GM10266 (cell line): ENCODE results near the gene SSX4B.
"Not testable (repeated sequence)": the region's sequence is repeated elsewhere in the genome, so short reads cannot be mapped to it uniquely, and the experiment has no call there.

ENCODE experiments used
- DNase-seq: peaks from one replicate; pipeline ENCODE4 v3.0.0; 2012; ENCODE audit errors: extremely low spot score
- TF ChIP-seq, protein P1 (sequence below): IDR thresholded peaks from 2 replicates; pipeline ENCODE4 v1.5.1; 2012; ENCODE audit warnings: mild to moderate bottlenecking, low read depth; ENCODE audit not compliant: control insufficient read depth, insufficient read depth; ENCODE audit errors: missing control alignments

The SSX4B gene

DNA sequence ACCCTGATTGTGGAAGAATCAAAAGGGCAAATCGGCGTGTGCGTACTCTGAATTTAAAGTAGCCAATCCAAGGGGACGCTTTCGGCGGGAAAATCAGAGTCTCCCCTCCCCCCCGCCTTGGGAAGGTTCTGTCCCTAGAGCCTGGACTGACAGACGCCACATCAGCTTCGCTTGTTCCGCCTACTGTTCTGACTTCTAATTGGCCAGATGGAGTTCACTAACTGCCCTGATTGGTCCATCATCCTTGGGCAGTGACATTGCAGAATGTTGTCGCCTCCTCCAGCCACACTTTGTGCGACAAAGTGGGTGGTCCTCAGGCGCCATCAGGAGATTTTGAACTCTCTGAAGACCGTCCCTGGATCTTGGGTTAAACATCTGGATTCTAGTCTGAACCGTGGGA, at the start of gene SSX4B:
TSS of gene SSX4B (minus strand) at position 101 of the 400 bp plus-strand sequence. CDS start 588 bp downstream, outside the sequence.
- not testable (repeated sequence) for DNase-seq

GRCh38 chrX:48460606-48461005, 48.8 kb upstream of the SSX4B start:
- no peak for DNase-seq
- TF ChIP-seq, protein P1, sequence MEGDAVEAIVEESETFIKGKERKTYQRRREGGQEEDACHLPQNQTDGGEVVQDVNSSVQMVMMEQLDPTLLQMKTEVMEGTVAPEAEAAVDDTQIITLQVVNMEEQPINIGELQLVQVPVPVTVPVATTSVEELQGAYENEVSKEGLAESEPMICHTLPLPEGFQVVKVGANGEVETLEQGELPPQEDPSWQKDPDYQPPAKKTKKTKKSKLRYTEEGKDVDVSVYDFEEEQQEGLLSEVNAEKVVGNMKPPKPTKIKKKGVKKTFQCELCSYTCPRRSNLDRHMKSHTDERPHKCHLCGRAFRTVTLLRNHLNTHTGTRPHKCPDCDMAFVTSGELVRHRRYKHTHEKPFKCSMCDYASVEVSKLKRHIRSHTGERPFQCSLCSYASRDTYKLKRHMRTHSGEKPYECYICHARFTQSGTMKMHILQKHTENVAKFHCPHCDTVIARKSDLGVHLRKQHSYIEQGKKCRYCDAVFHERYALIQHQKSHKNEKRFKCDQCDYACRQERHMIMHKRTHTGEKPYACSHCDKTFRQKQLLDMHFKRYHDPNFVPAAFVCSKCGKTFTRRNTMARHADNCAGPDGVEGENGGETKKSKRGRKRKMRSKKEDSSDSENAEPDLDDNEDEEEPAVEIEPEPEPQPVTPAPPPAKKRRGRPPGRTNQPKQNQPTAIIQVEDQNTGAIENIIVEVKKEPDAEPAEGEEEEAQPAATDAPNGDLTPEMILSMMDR: no peak

DNA sequence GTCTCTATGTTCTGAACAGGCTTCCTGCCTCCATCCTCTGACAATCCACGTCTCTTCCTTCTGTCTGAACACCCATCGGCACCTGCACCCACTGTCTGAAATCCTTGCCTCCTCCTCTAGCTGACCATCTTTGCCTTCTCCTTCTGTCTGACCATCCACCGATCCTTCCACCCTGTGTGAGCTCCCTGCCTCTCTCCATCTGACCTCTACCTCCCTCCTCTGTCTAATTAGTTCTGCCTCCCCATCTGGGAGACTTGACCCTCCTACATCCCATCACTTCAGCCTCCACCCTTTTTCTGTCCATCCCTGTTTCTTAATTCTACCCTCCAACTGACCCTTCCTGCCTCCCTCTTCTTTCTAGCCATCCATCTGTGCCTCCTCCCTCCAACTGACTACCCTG, 48.3 kb upstream of the SSX4B start:
- no peak for DNase-seq
- TF ChIP-seq, protein P1: no peak

- DNase-seq: no peak
- TF ChIP-seq, protein P1: no peak
Observed at GRCh38 chrX:48459483-48459882, 47.7 kb upstream of the SSX4B start.

- no peak for DNase-seq
- TF ChIP-seq, protein P1: no peak
Observed at GRCh38 chrX:48458711-48459110, 47.0 kb upstream of the SSX4B start.

GRCh38 chrX:48456628-48457331, 45.0 kb upstream of the SSX4B start:
- no peak for DNase-seq
- TF ChIP-seq, protein P1: no peak

DNA sequence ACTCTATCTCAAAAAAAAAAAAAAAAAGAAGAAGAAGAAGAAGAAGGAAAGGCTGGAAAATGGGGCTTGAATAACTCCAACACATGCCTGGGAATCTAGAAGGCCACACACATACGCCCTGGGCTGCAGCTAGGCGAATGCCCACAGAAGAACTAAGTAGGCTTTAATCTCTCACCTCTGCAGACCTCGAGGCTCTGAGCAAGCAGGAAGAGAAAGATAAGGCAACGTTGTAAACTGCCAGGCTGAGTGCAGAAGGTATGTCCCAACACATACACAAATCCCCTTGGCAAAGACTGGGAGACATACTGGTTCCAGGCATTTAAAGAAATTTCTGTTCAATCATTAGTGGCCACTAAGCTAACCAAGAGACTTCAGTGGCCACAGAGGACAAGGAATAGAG, 39.9 kb upstream of the SSX4B start:
- TF ChIP-seq, protein P1: no peak
- no peak for DNase-seq

DNA sequence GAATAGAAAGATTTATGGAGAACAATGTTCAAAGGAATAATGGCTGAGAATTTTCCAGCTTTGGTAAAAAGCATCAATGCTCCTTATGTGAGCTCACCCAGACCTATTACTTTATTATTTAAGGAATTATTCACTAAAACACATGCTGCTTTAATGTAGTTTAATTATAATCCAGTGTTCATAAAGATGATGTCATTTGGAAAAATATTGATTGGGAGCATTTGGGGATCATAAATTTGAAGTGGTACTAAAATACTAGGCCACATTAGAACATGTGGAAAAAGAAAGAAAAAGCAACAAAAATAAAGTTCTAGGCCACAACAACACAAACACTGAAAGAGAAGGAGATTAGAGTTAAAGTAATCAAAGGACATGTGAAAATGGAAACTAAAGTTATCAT, 38.3 kb upstream of the SSX4B start:
- TF ChIP-seq, protein P1: no peak
- no peak for DNase-seq

GRCh38 chrX:48447201-48447600, 35.4 kb upstream of the SSX4B start:
- not testable (repeated sequence) for DNase-seq

DNA sequence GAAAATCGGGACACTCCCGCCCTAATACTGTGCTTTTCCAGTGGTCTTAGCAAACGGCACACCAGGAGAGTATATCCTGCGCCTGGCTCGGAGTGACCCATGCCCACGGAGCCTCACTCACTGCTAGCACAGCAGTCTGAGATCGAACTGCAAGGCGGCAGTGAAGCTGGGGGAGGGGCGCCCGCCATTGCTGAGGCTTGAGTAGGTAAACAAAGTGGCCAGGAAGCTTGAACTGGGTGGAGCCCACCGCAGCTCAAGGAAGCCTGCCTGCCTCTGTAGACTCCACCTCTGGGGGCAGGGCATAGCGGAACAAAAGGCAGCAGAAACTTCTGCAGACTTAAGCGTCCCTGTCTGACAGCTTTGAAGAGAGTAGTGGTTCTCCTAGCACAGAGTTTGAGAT, 22.0 kb upstream of the SSX4B start:
- DNase-seq: not testable (repeated sequence)

DNA sequence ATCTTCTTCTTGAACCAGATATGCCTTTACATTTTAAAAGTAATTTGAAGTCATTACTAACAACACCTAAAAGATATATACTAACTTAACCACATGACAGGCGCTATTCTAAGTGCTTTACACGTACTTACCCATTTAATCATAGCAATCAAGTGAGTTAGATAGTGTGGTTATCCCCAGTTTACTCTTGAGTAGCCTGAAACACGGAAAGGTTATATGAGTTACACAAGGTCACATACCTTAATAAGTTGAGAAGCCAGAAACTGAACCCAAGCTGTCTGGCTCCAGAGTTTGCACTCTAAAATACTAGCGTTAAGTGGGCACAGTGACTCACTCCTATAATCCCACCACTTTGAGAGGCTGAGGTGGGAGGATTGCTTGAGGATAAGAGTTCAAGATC, 18.4 kb upstream of the SSX4B start:
- not testable (repeated sequence) for DNase-seq

DNA sequence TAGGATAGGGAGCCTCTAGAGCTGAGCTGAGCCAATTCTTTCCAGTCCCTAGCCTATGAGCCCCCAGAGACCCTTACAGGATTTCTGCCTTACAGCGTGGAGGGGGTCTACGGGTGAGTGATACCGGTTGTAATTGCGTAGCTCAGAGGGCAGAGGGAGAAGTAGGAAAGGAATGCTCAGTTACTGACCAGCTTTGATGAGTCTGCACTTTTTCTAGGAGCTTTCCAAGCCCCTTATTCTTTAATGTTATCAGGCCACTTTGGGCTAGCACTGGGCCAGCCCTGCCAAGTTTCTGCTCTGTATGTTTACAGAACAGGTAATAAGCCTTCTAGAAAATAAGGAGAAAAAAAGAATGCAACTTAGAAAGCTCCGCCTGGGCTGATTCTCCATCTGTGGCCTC, 17.8 kb upstream of the SSX4B start:
- not testable (repeated sequence) for DNase-seq
